Neural cell (in vitro differentiated cells): ENCODE results near the gene MYBPHL. TPM values are rescaled to one million over a fixed set of nuclear protein-coding genes. Genes with fewer than 3 reads are reported as not detected.

Source experiments
- H2AFZ ChIP-seq: fragments of 200-600, 300-800 bp; sonication (generic), shearing (Covaris generic); 2 replicates; pipeline ENCODE4 v1.6.0; 2014; ENCODE audit warnings: low read depth, mild to moderate bottlenecking, antibody characterized with exemption, low read length, moderate library complexity
- H3F3A ChIP-seq: fragments of 200-600 bp; shearing (Covaris generic); 2 replicates; pipeline ENCODE4 v1.6.1; 2016; ENCODE audit warnings: mild to moderate bottlenecking, moderate library complexity, mixed read lengths, antibody characterized with exemption, low read length; ENCODE audit not compliant: insufficient read depth, poor library complexity, severe bottlenecking
- H3K27ac ChIP-seq: fragments of 200-600, 300-800 bp; sonication (generic), shearing (Covaris generic); 2 replicates; pipeline ENCODE4 v1.5.1; 2014; ENCODE audit warnings: mild to moderate bottlenecking, low read length, moderate library complexity
- H3K27me3 ChIP-seq: fragments of 300-800, 200-600 bp; sonication (generic), shearing (Covaris generic); 2 replicates; pipeline ENCODE4 v1.6.0; 2014; ENCODE audit warnings: mild to moderate bottlenecking, low read depth, low read length, moderate library complexity; ENCODE audit not compliant: insufficient read depth
- H3K36me3 ChIP-seq: fragments of 300-800, 200-600 bp; sonication (generic), shearing (Covaris generic); 2 replicates; pipeline ENCODE4 v1.5.1; 2014; ENCODE audit warnings: mild to moderate bottlenecking, antibody characterized with exemption, low read length, moderate library complexity; ENCODE audit not compliant: insufficient read depth
- H3K4me2 ChIP-seq: fragments of 300-800, 200-600 bp; sonication (generic), shearing (Covaris generic); 2 replicates; pipeline ENCODE4 v1.6.0; 2014; ENCODE audit warnings: mild to moderate bottlenecking, low read length
- H3K4me3 ChIP-seq: fragments of 300-800, 200-600 bp; sonication (generic), shearing (Covaris generic); 2 replicates; pipeline ENCODE4 v1.5.1; 2014; ENCODE audit warnings: mild to moderate bottlenecking, low read length, moderate library complexity
- H3K79me2 ChIP-seq: fragments of 200-600 bp; shearing (Covaris generic); replicated peaks from 2 replicates; pipeline ENCODE4 v1.6.0; 2014; ENCODE audit warnings: mild to moderate bottlenecking, low read length, moderate library complexity; ENCODE audit not compliant: insufficient read depth
- H3K9ac ChIP-seq: fragments of 300-800, 200-600 bp; sonication (generic), shearing (Covaris generic); 2 replicates; pipeline ENCODE4 v1.6.1; 2016; ENCODE audit warnings: mild to moderate bottlenecking, low read length, mixed read lengths
- H3K9me2 ChIP-seq: fragments of 200-600 bp; shearing (Covaris generic); 2 replicates; pipeline ENCODE4 v1.6.1; 2016; ENCODE audit warnings: mild to moderate bottlenecking, low read length, mixed read lengths; ENCODE audit not compliant: insufficient read depth
- H3K9me3 ChIP-seq: fragments of 200-600, 300-800 bp; sonication (generic), shearing (Covaris generic); 2 replicates; pipeline ENCODE4 v1.6.1; 2016; ENCODE audit warnings: mild to moderate bottlenecking, mixed run types, low read length, moderate library complexity, mixed read lengths
- H4K20me1 ChIP-seq: fragments of 200-600 bp; shearing (Covaris generic); 2 replicates; pipeline ENCODE4 v1.6.1; 2016; ENCODE audit warnings: mild to moderate bottlenecking, mixed run types; ENCODE audit not compliant: insufficient read depth
- CTCF ChIP-seq: fragments of 450-650 bp; IDR thresholded peaks from 2 replicates; pipeline ENCODE4 v1.5.1; 2014; ENCODE audit warnings: antibody characterized with exemption, mild to moderate bottlenecking, moderate library complexity; ENCODE audit not compliant: poor library complexity, severe bottlenecking
- EP300 ChIP-seq: fragments of 450-650 bp; conservative IDR thresholded peaks from 2 replicates; pipeline ENCODE4 v1.6.1; 2014; ENCODE audit warnings: antibody characterized with exemption, mild to moderate bottlenecking, moderate library complexity; ENCODE audit not compliant: poor library complexity, severe bottlenecking
- EZH2 ChIP-seq: fragments of 200-600, 300-800 bp; shearing (Covaris generic), sonication (generic); IDR thresholded peaks from 2 replicates; pipeline ENCODE4 v1.6.1; 2014; ENCODE audit warnings: antibody characterized with exemption, low read length, borderline replicate concordance, mild to moderate bottlenecking; ENCODE audit not compliant: insufficient read depth, poor library complexity, severe bottlenecking
- MXI1 ChIP-seq: fragments of 450-650 bp; conservative IDR thresholded peaks from 2 replicates; pipeline ENCODE4 v1.6.1; 2014; ENCODE audit warnings: antibody characterized with exemption, mild to moderate bottlenecking; ENCODE audit not compliant: poor library complexity, severe bottlenecking
- RAD21 ChIP-seq: fragments of 450-650 bp; conservative IDR thresholded peaks from 2 replicates; pipeline ENCODE4 v1.6.1; 2014; ENCODE audit warnings: antibody characterized with exemption, mild to moderate bottlenecking, moderate library complexity
- REST ChIP-seq: IDR thresholded peaks from 2 replicates; pipeline ENCODE4 v1.6.1; 2012; ENCODE audit warnings: borderline replicate concordance
- SMC3 ChIP-seq: fragments of 450-650 bp; conservative IDR thresholded peaks from 2 replicates; pipeline ENCODE4 v1.6.1; 2014; ENCODE audit warnings: antibody characterized with exemption, mild to moderate bottlenecking, moderate library complexity; ENCODE audit not compliant: poor library complexity
- TAF1 ChIP-seq: IDR thresholded peaks from 2 replicates; pipeline ENCODE4 v1.6.1; 2012; ENCODE audit warnings: low read depth
- polyA plus RNA-seq: library from polyadenylated mRNA; depleted of rRNA; stranded (reverse); fragments of >200 nt; gene quantifications from 2 replicates; pipeline ENCODE4 v1.2.3, GENCODE V29; 2014

MYBPHL gene
- polyA plus RNA-seq, 1 donor from 2014 or later, result 1.6 TPM

- no peaks in the 10 kb centered on the region for H3K9me2 ChIP-seq
- H3K27me3 ChIP-seq, result no peaks in the 10 kb centered on the region
- no peaks in the 10 kb centered on the region for H4K20me1 ChIP-seq
- H3K4me2 ChIP-seq, result no peak overlapping the region
- no peaks in the 10 kb centered on the region for H3K79me2 ChIP-seq
- no peaks in the 10 kb centered on the region for H3K36me3 ChIP-seq
- H3K27ac ChIP-seq, result no peak overlapping the region
- no peak overlapping the region for H3K4me3 ChIP-seq
- H3K9me3 ChIP-seq, result no peaks in the 10 kb centered on the region
- H3F3A ChIP-seq, result no peaks in the 10 kb centered on the region
- TF ChIP-seq TAF1 (no peak), EP300 (no peak), SMC3 (no peak), REST (no peak), MXI1 (no peak), EZH2 (no peak)
- no peak overlapping the region for H3K9ac ChIP-seq
- H2AFZ ChIP-seq, result no peak overlapping the region
These were observed 14.4 kb downstream of the MYBPHL start for GRCh38 chr1:109292364-109292763.

GRCh38 chr1:109290998-109291397 lies 15.8 kb downstream of the MYBPHL start:
- Histone ChIP-seq H2AFZ (no peak overlapping the region), H3K79me2 (no peaks in the 10 kb centered on the region), H3K4me3 (no peak overlapping the region), H3K9me2 (no peaks in the 10 kb centered on the region), H3K27ac (no peak overlapping the region), H3F3A (no peaks in the 10 kb centered on the region), H3K9ac (no peak overlapping the region), H3K27me3 (no peaks in the 10 kb centered on the region), H3K9me3 (no peaks in the 10 kb centered on the region), H3K36me3 (no peaks in the 10 kb centered on the region), H3K4me2 (no peak overlapping the region), H4K20me1 (no peaks in the 10 kb centered on the region)
- no peak for TF ChIP-seq RAD21
- no peak for TF ChIP-seq TAF1
- no peak for TF ChIP-seq MXI1
- TF ChIP-seq REST, result no peak
- no peak for TF ChIP-seq CTCF
- TF ChIP-seq EP300, result no peak
- TF ChIP-seq SMC3, result no peak
